ENCODE measurements around the gene EBF4.

The EBF4 gene

GRCh38 chr20:2797136-2797983 is 104.8 kb downstream of the EBF4 start:
- H3K4me1 ChIP-seq = no peaks in the 10 kb centered on the region
- no peak for TF ChIP-seq CTCF (IDR thresholded peaks at IDR 0.05)
- no peak overlapping the region for H3K4me2 ChIP-seq (ENCODE audit: low read length)

GRCh38 chr20:2798095-2798805 is 105.7 kb downstream of the EBF4 start:
- Histone ChIP-seq H3K36me3 (ENCODE audit: control insufficient read depth, insufficient read depth, low read length) (no peaks in the 10 kb centered on the region), H3K27ac (no peak overlapping the region), H3K9ac (no peak overlapping the region), H3K27me3 (ENCODE audit: control insufficient read depth, insufficient read depth, low read length) (peaks cover 6% of the 10 kb centered on the region), H3K4me3 (ENCODE audit: low read depth, low read length) (no peak overlapping the region), H3K9me3 (ENCODE audit: control insufficient read depth, low read length) (no peaks in the 10 kb centered on the region), H2AFZ (no peak overlapping the region), H3K4me1 (no peaks in the 10 kb centered on the region), H3K4me2 (ENCODE audit: low read length) (no peak overlapping the region), H3K79me2 (no peaks in the 10 kb centered on the region)
- TF ChIP-seq CTCF (IDR thresholded peaks at IDR 0.05) = no peak

More at GRCh38 chr20:2797136-2797983, 104.8 kb downstream of the EBF4 start:
- no peak overlapping the region for H3K27ac ChIP-seq
- H3K4me3 ChIP-seq (ENCODE audit: low read depth, low read length) = no peak overlapping the region
- H3K9me3 ChIP-seq (ENCODE audit: control insufficient read depth, low read length) = no peaks in the 10 kb centered on the region
- H3K9ac ChIP-seq = no peak overlapping the region
- H3K79me2 ChIP-seq = no peaks in the 10 kb centered on the region
- H2AFZ ChIP-seq = no peak overlapping the region
- peaks cover 6% of the 10 kb centered on the region for H3K27me3 ChIP-seq (ENCODE audit: control insufficient read depth, insufficient read depth, low read length)
- no peaks in the 10 kb centered on the region for H3K36me3 ChIP-seq (ENCODE audit: control insufficient read depth, insufficient read depth, low read length)

GRCh38 chr20:2798814-2799213 is 106.2 kb downstream of the EBF4 start:
- Histone ChIP-seq H3K4me3 (ENCODE audit: low read depth, low read length) (no peak overlapping the region), H3K4me2 (ENCODE audit: low read length) (no peak overlapping the region), H2AFZ (no peak overlapping the region), H3K9ac (no peak overlapping the region), H3K36me3 (ENCODE audit: control insufficient read depth, insufficient read depth, low read length) (no peaks in the 10 kb centered on the region), H3K4me1 (no peaks in the 10 kb centered on the region), H3K79me2 (no peaks in the 10 kb centered on the region), H3K27me3 (ENCODE audit: control insufficient read depth, insufficient read depth, low read length) (peaks cover 6% of the 10 kb centered on the region), H3K27ac (no peak overlapping the region), H3K9me3 (ENCODE audit: control insufficient read depth, low read length) (no peaks in the 10 kb centered on the region)
- TF ChIP-seq CTCF (IDR thresholded peaks at IDR 0.05) = no peak

- H3K27ac ChIP-seq = no peak overlapping the region
- no peak overlapping the region for H3K4me2 ChIP-seq (ENCODE audit: low read length)
- H3K9ac ChIP-seq = no peak overlapping the region
Observed at GRCh38 chr20:2799271-2799670, 106.7 kb downstream of the EBF4 start.

More at GRCh38 chr20:2799271-2799670, 106.7 kb downstream of the EBF4 start:
- no peaks in the 10 kb centered on the region for H3K4me1 ChIP-seq
- no peak overlapping the region for H2AFZ ChIP-seq
- no peak for TF ChIP-seq CTCF (IDR thresholded peaks at IDR 0.05)
- no peaks in the 10 kb centered on the region for H3K9me3 ChIP-seq (ENCODE audit: control insufficient read depth, low read length)
- no peaks in the 10 kb centered on the region for H3K79me2 ChIP-seq
- H3K36me3 ChIP-seq (ENCODE audit: control insufficient read depth, insufficient read depth, low read length) = no peaks in the 10 kb centered on the region
- H3K27me3 ChIP-seq (ENCODE audit: control insufficient read depth, insufficient read depth, low read length) = peaks cover 6% of the 10 kb centered on the region
- H3K4me3 ChIP-seq (ENCODE audit: low read depth, low read length) = no peak overlapping the region
